ENCODE measurements around the gene TNFAIP1.

DNA sequence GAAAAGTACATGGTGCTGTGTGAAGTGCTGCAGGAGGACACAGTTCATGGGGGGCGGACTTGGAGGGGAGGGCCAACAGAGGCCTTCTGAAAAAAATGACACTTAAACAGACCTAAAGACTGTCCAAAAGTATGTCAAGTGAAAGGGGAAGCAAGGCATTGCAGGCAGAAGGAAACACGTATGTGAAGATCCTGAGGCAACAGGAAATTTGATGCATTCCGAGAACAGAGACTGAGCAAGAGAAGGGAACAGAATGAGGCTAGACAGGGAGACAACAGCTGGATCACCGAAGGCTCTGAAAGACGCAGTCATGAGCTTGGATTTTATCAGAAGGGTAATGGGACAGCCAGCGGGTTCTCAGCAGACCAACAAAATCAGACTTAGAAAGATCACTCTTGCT, 1.4 kb upstream of the TNFAIP1 start:
- TF ChIP-seq, protein P1, sequence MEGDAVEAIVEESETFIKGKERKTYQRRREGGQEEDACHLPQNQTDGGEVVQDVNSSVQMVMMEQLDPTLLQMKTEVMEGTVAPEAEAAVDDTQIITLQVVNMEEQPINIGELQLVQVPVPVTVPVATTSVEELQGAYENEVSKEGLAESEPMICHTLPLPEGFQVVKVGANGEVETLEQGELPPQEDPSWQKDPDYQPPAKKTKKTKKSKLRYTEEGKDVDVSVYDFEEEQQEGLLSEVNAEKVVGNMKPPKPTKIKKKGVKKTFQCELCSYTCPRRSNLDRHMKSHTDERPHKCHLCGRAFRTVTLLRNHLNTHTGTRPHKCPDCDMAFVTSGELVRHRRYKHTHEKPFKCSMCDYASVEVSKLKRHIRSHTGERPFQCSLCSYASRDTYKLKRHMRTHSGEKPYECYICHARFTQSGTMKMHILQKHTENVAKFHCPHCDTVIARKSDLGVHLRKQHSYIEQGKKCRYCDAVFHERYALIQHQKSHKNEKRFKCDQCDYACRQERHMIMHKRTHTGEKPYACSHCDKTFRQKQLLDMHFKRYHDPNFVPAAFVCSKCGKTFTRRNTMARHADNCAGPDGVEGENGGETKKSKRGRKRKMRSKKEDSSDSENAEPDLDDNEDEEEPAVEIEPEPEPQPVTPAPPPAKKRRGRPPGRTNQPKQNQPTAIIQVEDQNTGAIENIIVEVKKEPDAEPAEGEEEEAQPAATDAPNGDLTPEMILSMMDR (IDR thresholded peaks at IDR 0.05): no peak
- TF ChIP-seq POLR2A (IDR thresholded peaks at IDR 0.05) (no peak), POLR2AphosphoS5 (IDR thresholded peaks at IDR 0.05) (no peak)
